K562 (cell line): Measurements from ENCODE around the gene ARHGEF38. TPM values are rescaled to one million over a fixed set of nuclear protein-coding genes. Genes with fewer than 3 reads are reported as not detected.
"Not testable (repeated sequence)": the region's sequence is repeated elsewhere in the genome, so short reads cannot be mapped to it uniquely, and the experiment has no call there.

ENCODE experiments used
- ATAC-seq: fragments of 200-7000 bp; cut with Tn5 transposase; 3 replicates; pipeline ENCODE4 v1.9.1; 2020; ENCODE audit warnings: moderate library complexity
- BruUV-seq: library from RNA; stranded (reverse); fragments of 400-500 nt; replicated peaks from 2 replicates; lab custom pipeline; 2021; lab: Mats Ljungman, UMichigan
- CTCF ChIA-PET: fragments of 300-600 bp; formaldehyde crosslinking; extraction: SDS; loops from one replicate; lab custom pipeline; 2021; ENCODE audit warnings: low intra/inter-chr PET ratio; lab: Yijun Ruan, JAX
- POLR2A ChIA-PET: fragments of 300-600, 350-650 bp; sonication (Branson Sonifier 250); formaldehyde crosslinking; extraction: SDS; loops from one replicate; lab custom pipeline; 2021; ENCODE audit warnings: antibody characterized with exemption, inconsistent platforms; lab: Yijun Ruan, JAX
- DNase-seq, 4 experiments: peaks; one replicate each; pipeline versions ENCODE4 v3.0.0 to v3.0.0-alpha.2; 2011 to 2018; ENCODE audit warnings: low spot score in 3 of 4, mixed read lengths in 3 of 4; ENCODE audit errors: extremely low read depth in 1 of 4
- FAIRE-seq: peaks from 2 replicates; lab custom pipeline; 2011; peaks lifted over from hg19 to GRCh38; lab: Jason Lieb, UNC
- H2AFZ ChIP-seq: 2 replicates; pipeline ENCODE4 v1.6.0; 2011; ENCODE audit warnings: low read depth, low read length, control low read depth, inconsistent platforms
- H3K27ac ChIP-seq: fragments of 200-600 bp; 3 replicates; pipeline ENCODE4 v1.8.0; 2011; ENCODE audit warnings: low read depth, mild to moderate bottlenecking, control low read depth, inconsistent platforms, low read length, moderate library complexity, mixed read lengths; ENCODE audit errors: extremely low read depth
- H3K27me3 ChIP-seq, 2 experiments: fragments of 300-600 bp in 1 of 2; 2 replicates in 1 of 2; 3 replicates in 1 of 2; pipeline versions ENCODE4 v1.6.0 to v1.8.0; 2011; ENCODE audit warnings: inconsistent platforms in 2 of 2, low read length in 2 of 2, mild to moderate bottlenecking in 1 of 2, mixed read lengths in 1 of 2, moderate library complexity in 1 of 2; ENCODE audit not compliant: control insufficient read depth in 2 of 2, insufficient read depth in 2 of 2
- H3K36me3 ChIP-seq: fragments of 300-600 bp; 3 replicates; pipeline ENCODE4 v1.8.0; 2011; ENCODE audit warnings: mild to moderate bottlenecking, low read length, inconsistent platforms; ENCODE audit not compliant: control insufficient read depth, insufficient read depth
- H3K4me1 ChIP-seq, 2 experiments: fragments of 200-600 bp in 1 of 2; replicated peaks in 1 of 2; 2 replicates in 1 of 2; 3 replicates in 1 of 2; pipeline versions ENCODE4 v1.5.1 to v1.8.0; 2011; ENCODE audit warnings: inconsistent platforms in 2 of 2, low read length in 2 of 2, mild to moderate bottlenecking in 1 of 2, mixed read lengths in 1 of 2, moderate library complexity in 1 of 2; ENCODE audit not compliant: control insufficient read depth in 2 of 2, insufficient read depth in 2 of 2
- H3K4me2 ChIP-seq: 2 replicates; pipeline ENCODE4 v1.6.1; 2011; ENCODE audit warnings: low read length, control low read depth, inconsistent platforms, mixed read lengths; ENCODE audit not compliant: insufficient read depth
- H3K4me3 ChIP-seq: fragments of 200-600 bp; sonication (generic), shearing (Covaris generic); 2 replicates; pipeline ENCODE4 v1.5.1; 2016; ENCODE audit warnings: control low read depth, inconsistent platforms
- H3K79me2 ChIP-seq: fragments of 200-600 bp; 3 replicates; pipeline ENCODE4 v1.8.0; 2011; ENCODE audit warnings: low read length, inconsistent platforms; ENCODE audit not compliant: control insufficient read depth, insufficient read depth
- H3K9ac ChIP-seq, 2 experiments: 2 replicates each; pipeline versions ENCODE4 v1.6.0 to v1.6.1; 2011; ENCODE audit warnings: low read depth in 2 of 2, low read length in 2 of 2, control low read depth in 1 of 2, inconsistent platforms in 1 of 2, mild to moderate bottlenecking in 1 of 2, mixed read lengths in 1 of 2; ENCODE audit not compliant: insufficient read depth in 1 of 2
- H3K9me1 ChIP-seq: one replicate; pipeline ENCODE4 v1.6.0; 2011; ENCODE audit warnings: inconsistent platforms, mild to moderate bottlenecking, low read length, moderate library complexity; ENCODE audit not compliant: control insufficient read depth, insufficient read depth
- H3K9me3 ChIP-seq: replicated peaks from 2 replicates; pipeline ENCODE4 v1.5.1; 2011; ENCODE audit warnings: low read depth, low read length, inconsistent platforms; ENCODE audit not compliant: control insufficient read depth, insufficient read depth
- H4K20me1 ChIP-seq: replicated peaks from 2 replicates; pipeline ENCODE4 v1.6.1; 2011; ENCODE audit warnings: low read length, inconsistent platforms, mixed read lengths; ENCODE audit not compliant: control insufficient read depth, insufficient read depth
- NR3C1 ChIP-seq: sonication (generic); formaldehyde crosslinking; IDR thresholded peaks from 2 replicates; pipeline ENCODE4 v1.8.1; 2022; ENCODE audit warnings: missing genetic modification reagents
- WGBS: fragments of 100-300 bp; shearing (Covaris generic); methylation state at CpG from one replicate; pipeline ENCODE4 v1.1.6; 2016; ENCODE audit warnings: low coverage, mixed read lengths; ENCODE audit not compliant: insufficient coverage; ENCODE audit errors: missing lambda C conversion rate; 5-methylcytosine and 5-hydroxymethylcytosine counted together
- in situ Hi-C: fragments of 300-500 bp; cut with MboI; formaldehyde crosslinking; loops from 4 replicates; pipeline ENCODE4 v1.15.0; 2018; ENCODE audit warnings: inconsistent platforms, mixed read lengths
- intact Hi-C: fragments of 100-400 bp; cut with micrococcal nuclease; formaldehyde crosslinking; loops from 2 replicates; pipeline ENCODE4 v1.14.2; 2022
- polyA plus RNA-seq, 8 experiments: library from polyadenylated mRNA; depleted of rRNA in 4 of 8; stranded (reverse) in 5 of 8; unstranded in 3 of 8; fragments of >200 nt; fragmentation: Nextera tagmentation in 2 of 8; fragmentation: Illumina TruSeq in 1 of 8; extraction: Ambion mirVana in 2 of 8; extraction: Trizol in 1 of 8; gene quantifications; 2 replicates each; pipeline versions ENCODE4 v1.2.1 to v1.2.3, GENCODE V29; 2011 to 2014; ENCODE audit warnings: inconsistent platforms in 1 of 8, missing spikeins in 1 of 8
- total RNA-seq, 7 experiments: library from RNA; depleted of rRNA in 6 of 7; stranded (reverse); fragments of >200 nt in 6 of 7; fragmentation: Illumina TruSeq in 2 of 7; extraction: Trizol in 2 of 7; gene quantifications; 2 replicates each; pipeline versions ENCODE4 v1.2.1 to v1.2.3, GENCODE V29; 2011 to 2021; ENCODE audit warnings: low replicate concordance in 1 of 7

Gene ARHGEF38
- total and polyA plus RNA-seq, 9 of the 15 experiments (the other 6 are each of a cell fraction or from before 2014, with no cell fraction given): 0.17 TPM; not detected in 8

DNA sequence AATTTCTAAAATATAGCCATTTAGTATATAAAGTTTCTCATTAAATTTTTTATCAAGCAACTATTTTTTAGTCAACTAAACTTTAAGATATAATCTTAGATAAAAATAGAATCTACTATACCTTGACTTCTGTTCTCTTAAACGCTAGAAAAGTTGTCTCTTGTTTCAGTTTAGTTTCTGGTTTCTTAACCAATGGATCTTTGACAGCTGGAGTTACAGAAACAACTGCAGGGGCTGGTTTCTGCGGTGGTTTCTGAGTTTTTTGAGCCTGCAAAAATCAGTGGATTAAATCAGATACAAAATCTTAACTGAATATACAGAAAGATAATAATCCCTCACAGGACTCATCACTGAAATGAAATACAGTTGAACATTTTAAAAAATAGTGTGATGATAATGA, 134.2 kb downstream of the ARHGEF38 start:
- Histone ChIP-seq H3K4me1 (no peaks in the 10 kb centered on the region; a peak in 1 of 5 replicates), H3K4me2 (no peak overlapping the region), H3K36me3 (peaks cover 64% of the 10 kb centered on the region), H3K79me2 (no peaks in the 10 kb centered on the region), H3K27ac (no peak overlapping the region), H2AFZ (no peak overlapping the region), H4K20me1 (no peaks in the 10 kb centered on the region), H3K27me3 (no peaks in the 10 kb centered on the region), H3K9me1 (no peaks in the 10 kb centered on the region), H3K9me3 (no peaks in the 10 kb centered on the region), H3K9ac (no peak overlapping the region), H3K4me3 (no peak overlapping the region)
- intact Hi-C loops (no loop called here), in situ Hi-C loops (no loop called here)
- ATAC-seq (no peak), FAIRE-seq (no peak), DNase-seq (no peak)
- no TSS peak for BruUV-seq
- TF ChIP-seq NR3C1: no peak
- WGBS: 94% methylated on average over 2 of the region's 2 CpGs
- POLR2A ChIA-PET: no interaction called here
- CTCF ChIA-PET: interaction anchor here (0.6 kb wide), 1 partner anchor 663 kb away, joined by 7 read pairs; no protein-coding TSS in a partner anchor

DNA sequence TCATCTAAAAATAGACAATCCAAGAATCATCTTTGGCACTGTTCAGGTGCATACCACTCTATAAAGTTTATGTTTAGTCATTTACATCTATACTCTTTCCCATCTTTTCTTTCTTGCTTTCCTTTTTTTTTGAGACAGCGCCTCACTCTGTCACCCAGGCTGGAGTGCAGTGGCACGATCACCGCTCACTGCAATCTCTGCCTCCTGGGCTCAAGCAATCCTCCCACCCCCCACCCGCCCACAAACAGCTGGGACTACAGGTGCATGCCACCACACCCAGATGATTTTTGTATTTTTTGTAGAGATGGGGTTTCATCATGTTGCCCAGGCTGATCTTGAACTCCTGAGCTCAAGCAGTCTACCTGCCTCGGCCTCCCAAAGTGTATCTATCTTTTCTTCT, 142.4 kb downstream of the ARHGEF38 start:
- intact Hi-C loops, H3K4me1 ChIP-seq, H2AFZ ChIP-seq, CTCF ChIA-PET, H3K4me3 ChIP-seq, H3K27ac ChIP-seq, in situ Hi-C loops, H4K20me1 ChIP-seq, H3K9me3 ChIP-seq, BruUV-seq, FAIRE-seq, DNase-seq, H3K27me3 ChIP-seq, H3K9me1 ChIP-seq, ATAC-seq, H3K79me2 ChIP-seq, H3K9ac ChIP-seq, H3K4me2 ChIP-seq, POLR2A ChIA-PET: not testable (repeated sequence)
- 100% methylated on average over 1 of the region's 5 CpGs for WGBS
- H3K36me3 ChIP-seq: peaks cover 79% of the 10 kb centered on the region

DNA sequence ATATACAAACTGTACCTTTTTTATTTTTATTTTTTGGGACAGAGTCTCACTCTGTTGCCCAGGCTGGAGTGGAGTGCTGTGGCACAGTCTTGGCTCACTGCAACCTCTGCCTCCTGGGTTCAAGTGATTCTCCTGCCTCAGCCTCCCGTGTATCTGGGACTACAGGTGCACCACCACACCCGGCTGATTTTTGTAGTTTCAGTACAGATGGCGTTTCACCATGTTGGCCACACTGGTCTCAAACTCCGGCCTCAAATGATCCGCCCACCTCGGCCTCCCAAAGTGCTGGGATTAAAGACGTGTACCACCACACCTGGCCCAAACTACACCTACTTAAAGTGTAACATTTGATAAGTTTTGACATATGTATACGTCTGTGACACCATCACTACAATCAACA, 143.4 kb downstream of the ARHGEF38 start:
- H3K9me1 ChIP-seq, intact Hi-C loops, H3K4me2 ChIP-seq, POLR2A ChIA-PET, H3K9ac ChIP-seq, in situ Hi-C loops, H4K20me1 ChIP-seq, FAIRE-seq, BruUV-seq, H3K27me3 ChIP-seq, H3K79me2 ChIP-seq, H3K9me3 ChIP-seq, H3K4me1 ChIP-seq, ATAC-seq, DNase-seq, H3K4me3 ChIP-seq, H2AFZ ChIP-seq, CTCF ChIA-PET, H3K27ac ChIP-seq: not testable (repeated sequence)
- H3K36me3 ChIP-seq: peaks cover 76% of the 10 kb centered on the region
- WGBS: 93% methylated on average over 8 of the region's 8 CpGs
